C4-2B (cell line): ENCODE data around the gene FABP6.

Experiments
- ZFX ChIP-seq: fragments of 450-650 bp; IDR thresholded peaks from 2 replicates; pipeline ENCODE4 v1.6.1; 2017
- TF ChIP-seq, protein P1 (sequence below): fragments of 450-650 bp; conservative IDR thresholded peaks from 2 replicates; pipeline ENCODE4 v1.5.1; 2017; ENCODE audit warnings: mild to moderate bottlenecking

GRCh38 chr5:160180931-160181330 lies 48.4 kb upstream of the FABP6 start:
- TF ChIP-seq, protein P1, sequence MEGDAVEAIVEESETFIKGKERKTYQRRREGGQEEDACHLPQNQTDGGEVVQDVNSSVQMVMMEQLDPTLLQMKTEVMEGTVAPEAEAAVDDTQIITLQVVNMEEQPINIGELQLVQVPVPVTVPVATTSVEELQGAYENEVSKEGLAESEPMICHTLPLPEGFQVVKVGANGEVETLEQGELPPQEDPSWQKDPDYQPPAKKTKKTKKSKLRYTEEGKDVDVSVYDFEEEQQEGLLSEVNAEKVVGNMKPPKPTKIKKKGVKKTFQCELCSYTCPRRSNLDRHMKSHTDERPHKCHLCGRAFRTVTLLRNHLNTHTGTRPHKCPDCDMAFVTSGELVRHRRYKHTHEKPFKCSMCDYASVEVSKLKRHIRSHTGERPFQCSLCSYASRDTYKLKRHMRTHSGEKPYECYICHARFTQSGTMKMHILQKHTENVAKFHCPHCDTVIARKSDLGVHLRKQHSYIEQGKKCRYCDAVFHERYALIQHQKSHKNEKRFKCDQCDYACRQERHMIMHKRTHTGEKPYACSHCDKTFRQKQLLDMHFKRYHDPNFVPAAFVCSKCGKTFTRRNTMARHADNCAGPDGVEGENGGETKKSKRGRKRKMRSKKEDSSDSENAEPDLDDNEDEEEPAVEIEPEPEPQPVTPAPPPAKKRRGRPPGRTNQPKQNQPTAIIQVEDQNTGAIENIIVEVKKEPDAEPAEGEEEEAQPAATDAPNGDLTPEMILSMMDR = no peak
- TF ChIP-seq ZFX = no peak
